ENCODE data around the gene PTPRN. TPM values are rescaled to one million over a fixed set of nuclear protein-coding genes. Genes with fewer than 3 reads are reported as not detected.
"Not testable (repeated sequence)": the region's sequence is repeated elsewhere in the genome, so short reads cannot be mapped to it uniquely, and the experiment has no call there.

PTPRN gene
- total RNA-seq, 1 donor from 2014 or later = 0.35 TPM

- DNase-seq (ENCODE audit: low read depth) = no peak
Observed at GRCh38 chr2:219270055-219270372, 39.2 kb downstream of the PTPRN start.

DNA sequence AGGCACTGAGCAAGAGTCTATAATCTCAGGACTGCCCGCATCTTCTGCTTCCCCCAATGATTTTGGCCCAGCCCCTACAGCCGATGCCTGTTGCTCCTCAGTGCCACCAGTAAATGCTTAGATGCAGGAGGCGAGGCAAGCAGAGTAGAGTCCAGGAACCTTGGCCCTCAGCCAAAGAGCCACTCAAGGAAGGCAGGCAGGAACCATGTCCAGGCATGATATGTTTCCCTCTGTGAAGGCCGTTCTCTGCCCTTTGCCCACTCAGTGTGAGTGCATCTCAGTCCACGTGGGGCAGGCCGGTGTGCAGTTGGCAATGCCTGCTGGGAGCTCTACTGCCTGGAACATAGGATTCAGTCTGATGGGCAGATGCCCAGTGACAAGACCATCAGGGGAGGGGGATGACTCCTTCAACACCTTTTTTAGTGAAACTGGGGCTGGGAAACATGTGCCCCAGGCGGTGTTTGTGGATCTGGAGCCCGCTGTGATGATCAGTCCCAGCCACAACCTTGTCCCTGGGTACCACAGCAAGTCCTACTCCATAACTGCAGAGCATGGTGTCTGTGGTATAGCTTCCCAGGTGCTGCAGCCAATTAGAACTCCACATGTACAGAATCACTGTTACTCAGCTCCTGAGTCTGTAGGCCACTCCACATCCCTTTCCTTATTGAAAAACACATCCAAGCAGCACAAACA, 39.7 kb downstream of the PTPRN start:
- DNase-seq (ENCODE audit: low read depth) = peak; percentile 77

- no peak for DNase-seq (ENCODE audit: low read depth)
Observed at GRCh38 chr2:219268294-219268693, 40.9 kb downstream of the PTPRN start.

GRCh38 chr2:219266886-219267285, 42.3 kb downstream of the PTPRN start:
- DNase-seq (ENCODE audit: low read depth) = no peak

DNA sequence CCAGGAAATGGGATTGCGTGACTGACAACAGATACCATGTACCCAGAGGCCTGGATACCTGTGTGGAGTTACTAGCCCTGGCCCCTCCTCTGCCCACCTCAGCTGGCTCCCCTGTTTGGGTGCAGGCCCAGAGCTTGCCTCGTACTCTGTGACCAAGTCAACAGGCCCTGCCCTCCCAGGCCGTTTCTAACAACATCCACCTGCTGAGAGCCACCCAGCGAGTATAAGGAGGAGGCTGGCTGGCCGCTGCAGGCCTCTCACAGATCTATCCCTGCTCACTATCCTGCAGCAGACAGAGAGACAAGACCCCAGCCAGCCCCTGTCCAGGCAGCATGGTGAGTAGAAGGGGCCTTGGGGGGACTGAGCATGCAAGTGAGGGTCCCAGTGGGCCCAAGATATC, 43.0 kb downstream of the PTPRN start:
- DNase-seq (ENCODE audit: low read depth) = no peak

- no peak for DNase-seq (ENCODE audit: low read depth)
Observed at GRCh38 chr2:219261024-219261855, 48.0 kb downstream of the PTPRN start.

GRCh38 chr2:219258942-219259341, 50.3 kb downstream of the PTPRN start:
- not testable (repeated sequence) for DNase-seq (ENCODE audit: low read depth)

DNA sequence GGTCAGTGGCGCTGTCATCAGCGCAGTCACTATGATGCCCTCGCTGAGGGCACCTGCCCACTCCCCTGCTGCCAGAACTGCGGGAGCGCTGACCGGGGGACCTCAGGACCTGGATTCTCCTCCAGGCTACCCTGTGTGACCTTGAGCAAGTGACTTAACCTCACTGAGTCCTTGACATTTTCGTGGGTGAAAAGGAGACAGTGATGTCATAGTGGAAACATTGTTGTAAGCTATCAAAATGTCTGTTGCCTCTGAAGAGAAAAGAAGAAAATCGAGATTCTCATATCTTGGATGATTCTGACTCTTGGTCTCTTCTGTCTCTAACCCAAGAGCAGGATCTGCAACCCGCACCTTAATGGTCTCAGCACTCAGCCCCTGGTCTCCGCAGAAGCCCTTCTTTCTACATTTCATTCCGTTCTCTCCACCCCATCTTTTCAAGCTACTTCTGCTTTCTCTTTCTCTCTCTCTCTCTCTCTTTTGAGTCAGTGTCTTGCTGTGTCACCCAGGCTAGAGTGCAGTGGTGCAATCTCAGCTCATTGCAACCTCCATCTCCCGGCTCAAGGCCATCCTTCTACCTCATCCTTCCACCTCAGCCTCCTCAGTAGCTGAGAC, 54.5 kb downstream of the PTPRN start:
- no peak for DNase-seq (ENCODE audit: low read depth)

GRCh38 chr2:219253753-219254589, 55.2 kb downstream of the PTPRN start, which contains the start of gene TUBA4A:
TSS of gene TUBA4A (minus strand) at chr2:219253918. CDS start at chr2:219253858, 60 bp downstream.
- DNase-seq (ENCODE audit: low read depth) = no peak

DNA sequence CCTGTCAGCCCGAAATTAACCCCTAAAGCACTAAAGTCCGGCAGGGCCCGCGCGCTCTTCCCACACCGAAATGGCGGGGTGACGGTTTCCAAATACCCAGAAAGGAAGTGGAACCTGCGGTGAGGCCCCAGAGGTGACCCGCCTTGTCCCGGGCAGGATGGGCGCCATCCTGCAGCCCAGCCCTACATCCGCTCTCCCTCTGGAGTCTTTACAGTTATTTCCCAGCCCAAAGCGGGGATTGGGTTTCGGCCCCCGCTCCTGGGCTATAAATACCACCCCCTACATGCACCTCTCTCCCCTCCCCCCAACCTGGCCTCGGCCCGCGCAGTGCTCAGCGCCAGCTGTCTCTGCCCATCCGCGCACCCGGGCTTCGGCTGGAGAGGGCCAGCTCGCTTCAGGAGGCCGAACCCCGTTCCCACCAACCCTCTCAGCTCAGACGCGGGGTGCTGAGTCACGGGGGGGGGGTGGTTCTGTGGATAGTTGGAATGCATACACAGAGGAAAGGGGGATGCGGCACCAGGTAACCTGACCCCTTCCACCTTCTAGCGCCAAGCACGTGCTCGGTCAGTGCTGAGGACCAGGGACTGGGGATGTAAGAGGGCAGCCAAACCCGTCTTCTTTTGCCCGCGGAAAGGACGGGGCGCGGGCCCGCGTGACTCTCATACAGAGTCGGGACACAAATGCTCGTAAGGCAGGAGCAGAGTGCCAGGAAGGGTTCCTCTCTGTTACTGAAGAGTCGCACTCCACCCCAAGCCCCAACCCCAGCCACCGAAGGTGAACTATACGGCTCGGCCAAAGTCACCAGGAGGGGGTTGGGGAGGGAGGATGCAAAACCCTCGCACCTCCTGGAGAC, 56.1 kb downstream of the PTPRN start, which contains the start of gene TUBA4B:
TUBA4B (plus strand) TSS at position 344 of the 853 bp plus-strand sequence; CDS start at position 509, 165 bp downstream.
- DNase-seq (ENCODE audit: low read depth) = no peak

DNA sequence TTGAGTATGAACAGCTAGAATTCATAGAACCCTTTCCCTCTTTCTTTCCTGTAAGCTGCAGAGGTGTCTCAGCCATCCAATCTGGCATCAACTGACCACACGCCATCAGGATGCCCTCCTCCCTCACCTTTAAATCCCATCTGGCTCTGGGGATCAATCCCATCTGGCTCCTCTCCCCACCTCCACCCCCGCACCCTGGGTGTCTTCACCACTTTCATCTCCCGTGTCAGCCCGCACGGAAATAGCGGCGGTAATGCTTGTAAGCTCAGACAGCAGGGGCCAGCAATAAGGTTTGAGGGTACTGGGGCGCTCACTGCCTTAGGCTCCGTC, 56.7 kb downstream of the PTPRN start:
- no peak for DNase-seq (ENCODE audit: low read depth)

GRCh38 chr2:219252084-219252483, 57.1 kb downstream of the PTPRN start:
- DNase-seq (ENCODE audit: low read depth) = no peak

GRCh38 chr2:219251656-219252055, 57.5 kb downstream of the PTPRN start:
- no peak for DNase-seq (ENCODE audit: low read depth)

- no peak for DNase-seq (ENCODE audit: low read depth)
Observed at GRCh38 chr2:219250049-219250781, 59.0 kb downstream of the PTPRN start.

DNA sequence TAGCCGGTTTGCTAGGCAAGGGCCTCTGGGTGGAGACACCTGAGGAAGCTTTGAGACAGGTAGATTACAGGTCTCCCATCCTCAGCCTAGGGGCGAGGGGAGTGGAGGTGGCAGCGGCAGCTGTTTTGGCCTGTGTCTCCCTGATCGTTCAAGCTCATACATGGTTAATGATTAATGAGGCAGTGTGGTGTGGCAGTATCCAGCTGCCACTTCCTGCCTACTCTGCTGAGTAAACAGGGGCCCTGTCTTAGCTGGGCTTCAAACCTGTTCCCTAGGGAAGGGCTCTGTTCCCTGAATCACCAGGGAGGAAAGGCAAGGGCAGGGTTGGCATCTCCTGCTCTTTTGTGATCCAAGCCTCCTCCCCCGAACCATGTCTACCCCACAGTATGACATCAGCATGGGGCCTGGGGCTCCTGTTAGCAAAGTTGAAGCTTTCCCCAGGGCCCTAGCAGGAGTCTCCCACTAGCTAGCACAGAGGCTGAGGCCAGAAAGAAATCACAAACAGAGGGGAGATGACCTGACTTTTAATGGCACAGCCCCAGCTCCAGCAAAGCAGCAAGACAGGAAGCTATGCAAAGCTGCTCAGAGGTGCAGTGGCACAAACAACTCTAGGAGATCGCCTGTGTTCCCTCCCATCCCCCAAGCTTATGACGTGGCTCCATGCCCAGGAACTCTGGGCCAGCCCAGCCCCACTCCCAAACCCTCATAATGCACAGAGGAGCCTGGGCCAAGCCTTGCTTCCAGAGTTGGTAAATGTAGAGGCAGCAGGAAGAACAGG, 59.8 kb downstream of the PTPRN start:
- DNase-seq (ENCODE audit: low read depth) = peak; percentile 98

DNA sequence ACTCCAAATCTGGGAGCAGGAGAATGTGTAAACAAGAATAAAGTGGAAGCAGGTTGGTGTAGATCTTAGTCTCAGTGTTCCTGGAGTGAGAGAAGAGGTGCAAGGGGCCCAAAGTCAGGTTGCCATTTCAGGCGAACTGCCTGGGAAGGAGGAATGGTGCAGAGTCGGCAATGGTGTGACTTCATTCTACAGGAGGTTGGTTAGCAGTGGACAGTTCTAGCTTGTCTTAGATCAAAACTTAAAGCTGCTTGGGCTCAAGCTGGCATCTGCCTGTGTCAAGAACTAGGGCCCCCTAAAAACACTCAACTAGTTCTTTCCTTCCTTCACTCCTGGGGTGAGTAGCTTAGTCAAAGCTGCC, 60.4 kb downstream of the PTPRN start:
- DNase-seq (ENCODE audit: low read depth) = no peak

GRCh38 chr2:219247678-219248642, 61.2 kb downstream of the PTPRN start:
- DNase-seq (ENCODE audit: low read depth) = no peak

GRCh38 chr2:219246559-219246958, 62.6 kb downstream of the PTPRN start:
- DNase-seq (ENCODE audit: low read depth) = no peak

GRCh38 chr2:219245899-219246230, 63.3 kb downstream of the PTPRN start:
- no peak for DNase-seq (ENCODE audit: low read depth)
